GM12873 (cell line): ENCODE data around the gene ARMH3.

Experiments
- CTCF ChIP-seq: IDR thresholded peaks from 2 replicates; pipeline ENCODE4 v1.5.1; 2012; ENCODE audit warnings: low read depth, mild to moderate bottlenecking, moderate library complexity, low read length, control low read depth; ENCODE audit not compliant: insufficient read depth; ENCODE audit errors: missing control alignments

The ARMH3 gene

GRCh38 chr10:101837748-101838147, 218.2 kb downstream of the ARMH3 start:
- TF ChIP-seq CTCF: no peak

- TF ChIP-seq CTCF: no peak
These were observed 220.6 kb downstream of the ARMH3 start for GRCh38 chr10:101835362-101835761.

- no peak for TF ChIP-seq CTCF
These were observed 221.6 kb downstream of the ARMH3 start for GRCh38 chr10:101834341-101834740.

- no peak for TF ChIP-seq CTCF
These were observed 222.5 kb downstream of the ARMH3 start for GRCh38 chr10:101833466-101833865.

- no peak for TF ChIP-seq CTCF
These were observed 223.6 kb downstream of the ARMH3 start for GRCh38 chr10:101832325-101832771.

- no peak for TF ChIP-seq CTCF
These were observed 224.7 kb downstream of the ARMH3 start for GRCh38 chr10:101831169-101831811.

- TF ChIP-seq CTCF: no peak
These were observed 225.4 kb downstream of the ARMH3 start for GRCh38 chr10:101830322-101831168.
